ENCODE measurements around the gene CBY1. TPM values are rescaled to one million over a fixed set of nuclear protein-coding genes. Genes with fewer than 3 reads are reported as not detected.

Gene CBY1
- 38.7 TPM for polyA plus RNA-seq
- long read RNA-seq, donor 1, transcript CBY1-201 (5 exons, 1,133 nt): major isoform, 8 of 9 reads
- long read RNA-seq, donor 1, partial matches to known transcripts: 0 of 9 reads
- long read RNA-seq, donor 1, other reads (novel, unspliced or antisense): 0 of 9 reads
- long read RNA-seq, donor 2, transcript CBY1-201 (5 exons, 1,133 nt): major isoform, 21 of 49 reads
- long read RNA-seq, donor 2, partial matches to known transcripts: 25 of 49 reads
- long read RNA-seq, donor 2, other reads (novel, unspliced or antisense): 0 of 49 reads
- long read RNA-seq, donor 3, transcript CBY1-201 (5 exons, 1,133 nt): major isoform, 18 of 22 reads
- long read RNA-seq, donor 3, partial matches to known transcripts: 0 of 22 reads
- long read RNA-seq, donor 3, other reads (novel, unspliced or antisense): 0 of 22 reads
- long read RNA-seq, donor 4: 0 reads
- long read RNA-seq, donor 5, transcript CBY1-201 (5 exons, 1,133 nt): major isoform, 12 of 15 reads
- long read RNA-seq, donor 5, partial matches to known transcripts: 0 of 15 reads
- long read RNA-seq, donor 5, other reads (novel, unspliced or antisense): 0 of 15 reads
- long read RNA-seq, donor 6, transcript CBY1-201 (5 exons, 1,133 nt): major isoform, 15 of 15 reads
- long read RNA-seq, donor 6, partial matches to known transcripts: 0 of 15 reads
- long read RNA-seq, donor 6, other reads (novel, unspliced or antisense): 0 of 15 reads
- long read RNA-seq, donor 7, transcript CBY1-201 (5 exons, 1,133 nt): major isoform, 5 of 6 reads
- long read RNA-seq, donor 7, partial matches to known transcripts: 0 of 6 reads
- long read RNA-seq, donor 7, other reads (novel, unspliced or antisense): 0 of 6 reads
- long read RNA-seq, donor 8, transcript CBY1-201 (5 exons, 1,133 nt): major isoform, 14 of 70 reads
- long read RNA-seq, donor 8, partial matches to known transcripts: 53 of 70 reads
- long read RNA-seq, donor 8, other reads (novel, unspliced or antisense): 0 of 70 reads
- long read RNA-seq, donor 9, transcript CBY1-201 (5 exons, 1,133 nt): major isoform, 17 of 20 reads
- long read RNA-seq, donor 9, partial matches to known transcripts: 0 of 20 reads
- long read RNA-seq, donor 9, other reads (novel, unspliced or antisense): 0 of 20 reads
- long read RNA-seq, donor 10, transcript CBY1-201 (5 exons, 1,133 nt): major isoform, 16 of 20 reads
- long read RNA-seq, donor 10, partial matches to known transcripts: 0 of 20 reads
- long read RNA-seq, donor 10, other reads (novel, unspliced or antisense): 0 of 20 reads
- long read RNA-seq, donor 11, transcript CBY1-201 (5 exons, 1,133 nt): major isoform, 12 of 14 reads
- long read RNA-seq, donor 11, partial matches to known transcripts: 0 of 14 reads
- long read RNA-seq, donor 11, other reads (novel, unspliced or antisense): 0 of 14 reads

- peaks cover 4% of the 10 kb centered on the region for H3K36me3 ChIP-seq (ENCODE audit: control insufficient read depth, insufficient read depth, low read length)
- no peaks in the 10 kb centered on the region for H3K4me1 ChIP-seq (ENCODE audit: control insufficient read depth, insufficient read depth, low read length)
- no peaks in the 10 kb centered on the region for H3K9me3 ChIP-seq (ENCODE audit: control insufficient read depth, low read depth, low read length)
- H3K27me3 ChIP-seq (ENCODE audit: control insufficient read depth, insufficient read depth, low read length): no peaks in the 10 kb centered on the region
- WGBS (ENCODE audit: insufficient coverage, low lambda C conversion rate): no CpG with 5 or more reads among the region's 66 CpGs
- peak; percentile 84 to 90 for DNase-seq
- H3K4me3 ChIP-seq (ENCODE audit: low read length): peak within 1 kb of the TSS; percentile 85
- peak within 1 kb of the TSS; percentile 90 for H3K27ac ChIP-seq (ENCODE audit: low read length)
Measured at GRCh38 chr22:38656256-38657044, at the start of gene CBY1, which contains the start of gene FAM227A. Gene CBY1 (plus strand): TSS chr22:38656638. CDS start chr22:38668055, 11,417 bp downstream. Gene FAM227A (minus strand): TSS chr22:38656392. CDS start chr22:38650168, 6,224 bp downstream.

- no CpG with 5 or more reads among the region's 3 CpGs for WGBS (ENCODE audit: insufficient coverage, low lambda C conversion rate)
- no peak overlapping the region for H3K4me3 ChIP-seq (ENCODE audit: low read length)
- no peak for DNase-seq
- no peak overlapping the region for H3K27ac ChIP-seq (ENCODE audit: low read length)
- H3K4me1 ChIP-seq (ENCODE audit: control insufficient read depth, insufficient read depth, low read length): no peaks in the 10 kb centered on the region
- H3K36me3 ChIP-seq (ENCODE audit: control insufficient read depth, insufficient read depth, low read length): no peaks in the 10 kb centered on the region
- H3K27me3 ChIP-seq (ENCODE audit: control insufficient read depth, insufficient read depth, low read length): no peaks in the 10 kb centered on the region
- no peaks in the 10 kb centered on the region for H3K9me3 ChIP-seq (ENCODE audit: control insufficient read depth, low read depth, low read length)
Measured at GRCh38 chr22:38607680-38608079, 48.8 kb upstream of the CBY1 start.

- no peaks in the 10 kb centered on the region for H3K36me3 ChIP-seq (ENCODE audit: control insufficient read depth, insufficient read depth, low read length)
- H3K27me3 ChIP-seq (ENCODE audit: control insufficient read depth, insufficient read depth, low read length): no peaks in the 10 kb centered on the region
- H3K4me1 ChIP-seq (ENCODE audit: control insufficient read depth, insufficient read depth, low read length): no peaks in the 10 kb centered on the region
- no peak for DNase-seq
- WGBS (ENCODE audit: insufficient coverage, low lambda C conversion rate): no CpG with 5 or more reads among the region's 13 CpGs
- no peak overlapping the region for H3K27ac ChIP-seq (ENCODE audit: low read length)
- H3K4me3 ChIP-seq (ENCODE audit: low read length): no peak overlapping the region
- H3K9me3 ChIP-seq (ENCODE audit: control insufficient read depth, low read depth, low read length): no peaks in the 10 kb centered on the region
Measured at GRCh38 chr22:38608992-38609750, 47.3 kb upstream of the CBY1 start.

GRCh38 chr22:38610234-38610633 is 46.2 kb upstream of the CBY1 start:
- DNase-seq: no peak
- WGBS (ENCODE audit: insufficient coverage, low lambda C conversion rate): no CpG with 5 or more reads among the region's 5 CpGs
- Histone ChIP-seq H3K4me3 (ENCODE audit: low read length) (no peak overlapping the region), H3K9me3 (ENCODE audit: control insufficient read depth, low read depth, low read length) (no peaks in the 10 kb centered on the region), H3K36me3 (ENCODE audit: control insufficient read depth, insufficient read depth, low read length) (no peaks in the 10 kb centered on the region), H3K27ac (ENCODE audit: low read length) (no peak overlapping the region), H3K27me3 (ENCODE audit: control insufficient read depth, insufficient read depth, low read length) (no peaks in the 10 kb centered on the region), H3K4me1 (ENCODE audit: control insufficient read depth, insufficient read depth, low read length) (no peaks in the 10 kb centered on the region)

- Histone ChIP-seq H3K27ac (ENCODE audit: low read length) (no peak overlapping the region), H3K4me3 (ENCODE audit: low read length) (no peak overlapping the region), H3K9me3 (ENCODE audit: control insufficient read depth, low read depth, low read length) (no peaks in the 10 kb centered on the region), H3K4me1 (ENCODE audit: control insufficient read depth, insufficient read depth, low read length) (no peaks in the 10 kb centered on the region), H3K27me3 (ENCODE audit: control insufficient read depth, insufficient read depth, low read length) (no peaks in the 10 kb centered on the region), H3K36me3 (ENCODE audit: control insufficient read depth, insufficient read depth, low read length) (no peaks in the 10 kb centered on the region)
- no peak for DNase-seq
- 100% methylated on average over 1 of the region's 5 CpGs for WGBS (ENCODE audit: insufficient coverage, low lambda C conversion rate)
Measured at GRCh38 chr22:38611559-38611958, 44.9 kb upstream of the CBY1 start.

GRCh38 chr22:38612217-38613006 is 44.0 kb upstream of the CBY1 start:
- Histone ChIP-seq H3K4me3 (ENCODE audit: low read length) (no peak overlapping the region), H3K4me1 (ENCODE audit: control insufficient read depth, insufficient read depth, low read length) (no peaks in the 10 kb centered on the region), H3K27ac (ENCODE audit: low read length) (no peak overlapping the region), H3K27me3 (ENCODE audit: control insufficient read depth, insufficient read depth, low read length) (no peaks in the 10 kb centered on the region), H3K9me3 (ENCODE audit: control insufficient read depth, low read depth, low read length) (no peaks in the 10 kb centered on the region), H3K36me3 (ENCODE audit: control insufficient read depth, insufficient read depth, low read length) (no peaks in the 10 kb centered on the region)
- WGBS (ENCODE audit: insufficient coverage, low lambda C conversion rate): no CpG with 5 or more reads among the region's 5 CpGs
- DNase-seq: no peak

- WGBS (ENCODE audit: insufficient coverage, low lambda C conversion rate): no CpG with 5 or more reads among the region's 4 CpGs
- Histone ChIP-seq H3K27me3 (ENCODE audit: control insufficient read depth, insufficient read depth, low read length) (no peaks in the 10 kb centered on the region), H3K36me3 (ENCODE audit: control insufficient read depth, insufficient read depth, low read length) (no peaks in the 10 kb centered on the region), H3K27ac (ENCODE audit: low read length) (no peak overlapping the region), H3K4me3 (ENCODE audit: low read length) (no peak overlapping the region), H3K4me1 (ENCODE audit: control insufficient read depth, insufficient read depth, low read length) (no peaks in the 10 kb centered on the region), H3K9me3 (ENCODE audit: control insufficient read depth, low read depth, low read length) (peaks cover 3% of the 10 kb centered on the region)
- no peak for DNase-seq
Measured at GRCh38 chr22:38613588-38613987, 42.9 kb upstream of the CBY1 start.

- H3K4me3 ChIP-seq (ENCODE audit: low read length): no peak overlapping the region
- peaks cover 6% of the 10 kb centered on the region for H3K9me3 ChIP-seq (ENCODE audit: control insufficient read depth, low read depth, low read length)
- no peak overlapping the region for H3K27ac ChIP-seq (ENCODE audit: low read length)
- peaks cover 2% of the 10 kb centered on the region for H3K36me3 ChIP-seq (ENCODE audit: control insufficient read depth, insufficient read depth, low read length)
- no peaks in the 10 kb centered on the region for H3K27me3 ChIP-seq (ENCODE audit: control insufficient read depth, insufficient read depth, low read length)
- no peaks in the 10 kb centered on the region for H3K4me1 ChIP-seq (ENCODE audit: control insufficient read depth, insufficient read depth, low read length)
- DNase-seq: no peak
- WGBS (ENCODE audit: insufficient coverage, low lambda C conversion rate): no CpG with 5 or more reads among the region's 4 CpGs
Measured at GRCh38 chr22:38614332-38615063, 41.9 kb upstream of the CBY1 start.

Measured in large intestine (tissue), 12 donors.